GM19099 (cell line): Measurements from ENCODE around the gene THSD4.

Source experiments
- POLR2A ChIP-seq: IDR thresholded peaks from 3 replicates; pipeline ENCODE4 v1.6.1; 2011; ENCODE audit warnings: low read depth; ENCODE audit not compliant: insufficient read length; ENCODE audit errors: extremely low read depth

Gene THSD4

DNA sequence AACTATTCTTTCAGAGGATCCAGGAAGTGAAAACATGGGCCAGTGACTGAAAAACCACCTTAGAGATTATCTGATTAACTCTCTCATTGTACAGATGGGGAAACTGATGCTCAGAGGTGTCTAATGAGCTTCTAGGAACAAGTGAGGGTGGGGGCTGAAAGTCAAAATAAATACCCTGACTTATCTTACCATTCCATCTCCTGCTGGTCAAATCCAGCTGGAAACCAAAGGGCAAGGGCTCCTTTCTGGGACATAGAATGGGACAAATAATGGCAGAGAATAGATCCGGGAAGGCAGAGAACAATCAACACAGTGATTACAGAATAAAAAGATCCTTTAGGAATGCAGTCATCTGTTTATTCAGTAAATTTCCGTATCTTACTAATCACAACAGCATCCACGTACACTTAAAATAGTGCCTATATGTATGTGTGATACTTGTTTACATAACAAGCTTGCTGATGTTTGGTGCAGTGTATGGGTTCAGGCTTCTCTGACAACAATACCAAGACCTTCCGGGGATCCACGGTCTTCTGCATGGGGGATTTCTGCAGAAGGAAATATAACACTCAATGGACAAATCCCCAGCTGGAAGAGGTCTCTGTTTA, 173.2 kb downstream of the THSD4 start:
- TF ChIP-seq POLR2A: no peak

GRCh38 chr15:71290002-71290401, 174.7 kb downstream of the THSD4 start:
- TF ChIP-seq POLR2A: no peak

- no peak for TF ChIP-seq POLR2A
Observed at GRCh38 chr15:71290881-71291635, 175.8 kb downstream of the THSD4 start.

GRCh38 chr15:71291723-71292122, 176.5 kb downstream of the THSD4 start:
- TF ChIP-seq POLR2A: no peak

DNA sequence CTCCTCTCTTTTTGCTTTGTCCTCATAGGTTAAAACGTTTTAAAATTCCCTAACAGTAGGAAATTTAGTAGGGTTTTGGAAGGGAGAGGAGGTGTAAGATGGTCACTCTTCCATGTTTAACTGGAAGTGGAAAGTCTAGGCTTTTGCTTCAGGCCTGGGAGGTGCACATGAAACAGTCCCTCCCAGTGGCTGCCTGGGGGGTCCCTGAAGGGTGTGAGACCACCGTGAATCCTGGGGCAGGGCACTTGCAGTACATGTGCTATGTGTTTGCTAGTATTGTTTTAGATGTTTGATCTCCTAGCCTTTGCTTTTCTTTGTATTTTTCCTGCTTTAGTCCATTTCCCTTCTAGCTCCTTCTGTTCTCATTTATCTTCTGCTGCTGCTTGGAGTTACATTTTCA, 178.5 kb downstream of the THSD4 start:
- no peak for TF ChIP-seq POLR2A

DNA sequence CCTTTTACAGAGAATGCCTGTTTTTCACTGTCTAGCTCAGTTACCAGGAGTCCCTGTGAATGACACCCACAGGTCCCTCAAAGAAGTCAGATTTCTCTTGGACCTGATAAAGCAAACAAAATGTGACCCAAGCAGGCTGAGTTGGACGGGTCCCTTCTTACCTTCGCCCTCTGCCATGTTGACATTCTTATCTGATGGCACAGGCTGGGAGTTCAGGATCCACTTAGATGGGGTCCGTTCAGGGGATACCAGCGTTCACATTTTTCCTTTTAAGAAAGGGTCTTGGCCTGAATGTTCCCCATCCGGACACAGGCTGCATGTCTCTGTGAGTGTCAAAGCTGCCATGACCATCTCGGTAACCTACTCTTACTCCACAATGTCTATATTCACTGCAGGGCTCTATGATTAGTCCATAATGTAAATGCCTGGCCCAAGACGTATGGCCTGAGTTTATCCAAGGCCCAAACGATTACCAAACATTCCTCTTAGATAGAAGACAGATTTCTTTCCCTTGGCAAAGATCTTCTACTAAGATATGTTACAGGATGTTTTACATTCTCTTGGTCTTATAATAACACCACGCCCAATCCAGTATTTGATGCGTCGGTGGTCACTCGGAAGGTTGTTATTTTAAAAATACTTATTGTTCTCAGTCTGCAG, 179.1 kb downstream of the THSD4 start:
- TF ChIP-seq POLR2A: no peak

DNA sequence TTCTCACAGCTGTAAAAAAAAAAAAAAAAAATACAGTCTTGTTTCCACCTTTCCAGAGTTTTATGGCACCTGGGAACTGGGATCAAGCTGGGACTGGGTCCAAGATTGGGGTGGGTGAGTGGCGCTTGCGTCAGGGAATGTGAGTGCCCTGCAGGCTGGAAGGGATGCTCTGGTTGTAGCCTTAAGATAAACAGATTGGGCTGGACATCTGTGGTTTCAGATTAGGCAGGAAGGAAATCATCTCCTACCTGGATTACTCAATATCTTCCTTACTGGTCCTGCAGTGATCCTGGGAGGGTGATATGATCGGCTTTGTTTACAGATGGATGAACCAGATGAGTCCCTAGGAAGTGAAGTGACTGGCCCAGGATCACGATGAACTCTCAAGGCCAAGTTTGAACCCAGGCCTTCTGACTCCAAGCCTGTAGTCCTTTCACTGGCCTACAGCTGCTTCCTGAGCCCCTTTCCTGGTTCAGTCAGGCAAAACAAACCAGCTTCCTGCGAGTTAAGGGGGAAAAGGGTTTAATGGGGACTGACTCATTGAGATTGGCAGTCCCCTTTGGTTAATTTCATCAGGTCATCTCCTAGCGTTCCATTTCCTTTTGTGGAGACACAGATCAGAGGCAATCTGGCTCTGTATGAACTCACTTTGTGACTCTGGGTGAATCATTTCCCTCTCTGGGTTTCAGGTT, 179.8 kb downstream of the THSD4 start:
- no peak for TF ChIP-seq POLR2A

DNA sequence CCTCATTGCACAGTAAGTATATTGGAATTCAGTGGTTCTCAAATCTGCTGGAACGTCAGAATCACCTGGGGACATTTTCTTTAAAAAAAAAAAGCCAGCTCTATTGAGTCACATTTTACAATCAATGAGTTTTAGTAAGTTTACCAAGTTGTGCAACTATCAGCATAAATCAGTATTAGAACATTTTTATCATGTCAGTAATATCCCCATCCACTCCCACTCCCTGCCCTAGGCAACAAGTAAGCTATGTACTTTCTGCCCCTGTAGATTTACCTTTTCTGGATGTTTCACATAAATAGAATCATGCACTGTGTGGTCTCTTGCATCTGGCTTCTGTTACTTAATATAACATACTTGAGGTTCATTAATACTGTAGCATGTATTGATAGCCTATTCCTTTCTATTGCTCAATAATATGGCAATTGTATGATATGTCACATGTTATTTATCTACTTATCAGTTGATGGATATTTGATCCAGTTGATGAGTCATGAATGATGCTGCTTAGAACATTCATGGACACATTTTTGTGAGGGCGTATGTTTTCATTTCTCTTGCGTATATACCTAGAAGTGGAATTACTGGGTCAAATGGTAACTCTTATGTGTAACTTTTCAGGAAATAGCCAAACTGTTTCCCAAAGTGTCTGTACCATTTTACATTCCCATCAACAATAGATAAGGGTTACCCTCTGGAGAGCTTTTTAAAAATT, 180.5 kb downstream of the THSD4 start:
- TF ChIP-seq POLR2A: no peak

- TF ChIP-seq POLR2A: no peak
Observed at GRCh38 chr15:71296315-71296679, 181.0 kb downstream of the THSD4 start.

DNA sequence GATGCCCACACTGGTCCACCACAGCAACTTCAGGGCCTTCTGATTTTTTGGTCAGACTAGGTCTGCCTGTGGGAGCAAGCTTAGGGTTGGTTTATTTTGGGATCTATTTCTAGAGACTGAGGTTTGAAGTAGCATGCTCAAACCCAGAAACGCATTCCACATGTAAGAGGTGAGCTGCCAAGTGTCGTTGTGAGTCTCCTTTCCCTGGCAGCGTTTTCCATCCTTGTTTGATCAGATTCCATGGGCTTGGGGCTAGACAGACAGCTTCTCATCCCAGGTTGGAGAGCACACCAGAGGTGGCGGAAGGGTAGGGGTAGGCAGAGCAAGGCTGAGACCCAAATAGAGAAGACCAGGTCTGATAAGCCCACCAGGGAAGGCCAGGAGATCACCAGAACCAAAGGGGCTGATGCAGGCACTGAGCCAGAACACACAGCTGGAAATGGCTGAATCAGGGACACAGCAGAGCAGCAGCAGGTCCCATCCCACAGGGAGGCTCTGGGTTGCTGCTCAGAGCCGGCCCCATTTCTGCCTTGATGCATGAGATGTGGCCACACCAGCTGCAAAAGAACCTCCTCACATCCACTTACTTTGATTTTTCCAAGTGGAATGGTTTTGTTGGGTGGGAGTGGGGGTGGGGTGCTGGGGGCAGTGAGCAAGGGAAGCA, 186.8 kb downstream of the THSD4 start:
- TF ChIP-seq POLR2A: no peak

DNA sequence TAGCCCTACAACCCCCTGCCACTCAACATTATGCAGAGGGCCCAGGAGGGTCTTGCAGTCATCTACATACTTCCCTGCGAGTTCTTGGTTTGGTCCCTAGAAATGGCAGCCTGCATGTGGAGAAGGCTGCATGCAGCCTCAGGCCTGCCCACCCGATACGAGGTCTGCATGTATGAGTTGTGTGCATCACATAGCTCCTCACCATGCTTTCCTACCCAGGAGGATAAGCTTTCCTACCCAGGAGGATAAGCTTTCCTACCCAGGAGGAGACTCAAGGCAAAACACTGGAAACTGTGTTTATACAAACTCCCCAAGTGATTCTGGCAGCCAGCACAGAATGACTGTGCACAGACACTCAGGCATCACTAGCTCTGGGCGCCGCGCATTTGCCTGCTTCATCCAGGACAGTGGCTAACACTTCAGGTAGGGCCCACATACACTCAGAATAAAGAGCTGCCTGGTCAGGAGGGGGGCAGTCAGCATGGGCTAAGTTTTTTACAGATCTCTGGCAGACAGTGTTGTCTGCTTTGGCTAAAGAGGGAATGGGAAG, 187.7 kb downstream of the THSD4 start:
- no peak for TF ChIP-seq POLR2A

- TF ChIP-seq POLR2A: no peak
Observed at GRCh38 chr15:71303977-71304376, 188.7 kb downstream of the THSD4 start.

DNA sequence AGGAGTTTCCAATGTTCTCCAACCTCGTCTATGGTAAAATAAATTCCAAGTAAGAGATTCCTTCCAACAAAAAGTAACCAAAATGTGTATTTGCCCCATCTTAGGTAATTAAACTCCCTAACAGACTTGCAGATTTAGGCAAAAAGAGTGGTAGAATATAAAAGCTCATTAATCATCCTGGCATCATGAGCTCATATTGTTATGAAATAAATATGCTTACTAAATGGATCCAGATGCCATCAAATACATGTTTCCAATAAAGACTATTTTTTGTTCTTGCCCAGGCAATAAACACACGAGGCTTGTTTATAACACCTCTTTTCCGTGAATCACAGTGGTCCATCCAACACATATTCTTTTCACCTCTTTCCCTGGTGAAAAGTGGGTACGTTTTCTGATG, 189.4 kb downstream of the THSD4 start:
- no peak for TF ChIP-seq POLR2A

DNA sequence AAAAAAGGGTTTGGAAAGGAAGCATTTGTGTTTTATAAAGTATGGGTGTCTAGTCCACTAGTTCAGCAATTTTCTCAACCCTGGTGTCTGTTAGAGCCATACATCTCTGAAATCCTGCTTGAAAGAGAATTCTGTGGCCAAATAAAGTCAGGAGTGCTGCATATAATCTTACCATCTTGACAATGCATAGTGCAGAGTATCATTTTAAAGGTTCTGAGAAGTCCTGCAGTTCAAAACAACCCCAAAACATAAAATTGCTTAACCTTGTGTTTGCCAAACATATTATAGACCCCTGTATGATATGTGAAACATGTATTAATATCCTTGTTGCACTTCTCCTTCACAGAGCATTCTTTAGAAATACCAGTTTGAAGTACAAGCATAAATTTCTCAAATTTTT, 191.3 kb downstream of the THSD4 start:
- no peak for TF ChIP-seq POLR2A
